Activated T-cell treated with anti-CD3 and anti-CD28 coated beads, Interleukin-2, amount 50 U/mL, for 72 hours (primary cell): Measurements from ENCODE around the gene CCL2. TPM values are rescaled to one million over a fixed set of nuclear protein-coding genes. Genes with fewer than 3 reads are reported as not detected.

Source experiments
- ATAC-seq, 2 donors: fragments of 150-1000 bp; cut with Tn5 transposase; replicated peaks in 1 of 2; 2 replicates each; pipeline ENCODE4 v1.10.0; 2021; ENCODE audit warnings: moderate library complexity in 2 of 2, mild to moderate bottlenecking in 1 of 2
- DNase-seq, 2 donors: peaks; one replicate each; pipeline ENCODE4 v3.0.0; 2021 to 2022; ENCODE audit warnings: mixed read lengths in 1 of 2
- H3K27ac Mint-ChIP-seq: one replicate; pipeline ENCODE4 v1.8.0; 2022; ENCODE audit warnings: mild to moderate bottlenecking, moderate library complexity, mixed read lengths
- H3K27me3 Mint-ChIP-seq: one replicate; pipeline ENCODE4 v1.8.0; 2022; ENCODE audit warnings: low read depth, mixed read lengths
- H3K36me3 Mint-ChIP-seq, 2 donors: one replicate each; pipeline ENCODE4 v1.8.0; 2022; ENCODE audit warnings: mixed read lengths in 2 of 2, mild to moderate bottlenecking in 1 of 2; ENCODE audit not compliant: insufficient read depth in 2 of 2
- H3K4me1 Mint-ChIP-seq: one replicate; pipeline ENCODE4 v1.8.0; 2022; ENCODE audit warnings: low read depth, mixed read lengths
- H3K4me3 Mint-ChIP-seq, 2 donors: one replicate each; pipeline ENCODE4 v1.8.0; 2022; ENCODE audit warnings: mild to moderate bottlenecking in 2 of 2, mixed read lengths in 2 of 2, moderate library complexity in 2 of 2
- H3K9me3 Mint-ChIP-seq, 2 donors: one replicate each; pipeline ENCODE4 v1.8.0; 2022; ENCODE audit warnings: mixed read lengths in 2 of 2
- total RNA-seq, 2 donors: library from RNA; stranded (reverse); gene quantifications; one replicate each; pipeline ENCODE4 v1.2.3, GENCODE V29; 2022

The CCL2 gene
- total RNA-seq = 1 to 10 TPM in 1 of 2 donors, not detected in 1; 1.2 TPM

DNA sequence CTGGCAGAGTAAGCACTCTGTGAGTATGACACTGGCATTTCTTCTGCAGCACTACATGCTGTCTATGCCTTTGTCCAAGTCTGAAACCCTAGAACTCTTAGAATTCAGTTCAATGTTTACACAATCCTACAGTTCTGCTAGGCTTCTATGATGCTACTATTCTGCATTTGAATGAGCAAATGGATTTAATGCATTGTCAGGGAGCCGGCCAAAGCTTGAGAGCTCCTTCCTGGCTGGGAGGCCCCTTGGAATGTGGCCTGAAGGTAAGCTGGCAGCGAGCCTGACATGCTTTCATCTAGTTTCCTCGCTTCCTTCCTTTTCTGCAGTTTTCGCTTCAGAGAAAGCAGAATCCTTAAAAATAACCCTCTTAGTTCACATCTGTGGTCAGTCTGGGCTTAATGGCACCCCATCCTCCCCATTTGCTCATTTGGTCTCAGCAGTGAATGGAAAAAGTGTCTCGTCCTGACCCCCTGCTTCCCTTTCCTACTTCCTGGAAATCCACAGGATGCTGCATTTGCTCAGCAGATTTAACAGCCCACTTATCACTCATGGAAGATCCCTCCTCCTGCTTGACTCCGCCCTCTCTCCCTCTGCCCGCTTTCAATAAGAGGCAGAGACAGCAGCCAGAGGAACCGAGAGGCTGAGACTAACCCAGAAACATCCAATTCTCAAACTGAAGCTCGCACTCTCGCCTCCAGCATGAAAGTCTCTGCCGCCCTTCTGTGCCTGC, at the start of gene CCL2:
CCL2 (plus strand) TSS at position 635 of the 730 bp plus-strand sequence; CDS start at position 700, 65 bp downstream.
- Mint-ChIP-seq H3K36me3 (no peaks in the 10 kb centered on the region), H3K27me3 (peaks cover 77% of the 10 kb centered on the region), H3K9me3 (no peaks in the 10 kb centered on the region), H3K4me3 (no peak within 1 kb of the TSS), H3K27ac (no peak within 1 kb of the TSS), H3K4me1 (peaks cover 5% of the 10 kb centered on the region)
- DNase-seq (no peak), ATAC-seq (no peak)

DNA sequence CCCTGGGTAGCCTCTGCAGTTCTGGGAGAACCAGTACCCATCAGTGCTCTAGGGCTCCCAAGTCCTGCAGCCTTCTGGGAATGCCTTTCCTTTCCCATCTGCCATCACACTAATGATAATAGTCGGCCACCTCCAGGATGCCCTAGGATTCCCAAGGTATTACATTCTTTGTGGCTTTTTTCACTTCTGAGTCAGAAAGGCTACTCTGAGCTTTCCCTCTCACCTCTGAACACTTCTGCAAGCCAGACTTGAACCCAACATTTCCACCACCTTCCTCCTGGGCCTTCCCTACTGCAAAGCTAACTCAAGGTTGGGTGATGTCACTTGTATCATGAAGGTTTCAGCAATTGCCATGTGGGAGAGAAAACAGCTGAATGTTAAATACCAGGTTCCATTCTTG, 49.7 kb upstream of the CCL2 start:
- ATAC-seq = no peak
- no peak for DNase-seq
- H3K9me3 Mint-ChIP-seq = peaks cover 5% of the 10 kb centered on the region in 2 donors
- H3K4me3 Mint-ChIP-seq = no peak overlapping the region
- no peak overlapping the region for H3K27ac Mint-ChIP-seq
- peaks cover 43% of the 10 kb centered on the region for H3K27me3 Mint-ChIP-seq
- H3K4me1 Mint-ChIP-seq = peaks cover 19% of the 10 kb centered on the region
- peaks cover 2 to 5% of the 10 kb centered on the region in 2 donors for H3K36me3 Mint-ChIP-seq

DNA sequence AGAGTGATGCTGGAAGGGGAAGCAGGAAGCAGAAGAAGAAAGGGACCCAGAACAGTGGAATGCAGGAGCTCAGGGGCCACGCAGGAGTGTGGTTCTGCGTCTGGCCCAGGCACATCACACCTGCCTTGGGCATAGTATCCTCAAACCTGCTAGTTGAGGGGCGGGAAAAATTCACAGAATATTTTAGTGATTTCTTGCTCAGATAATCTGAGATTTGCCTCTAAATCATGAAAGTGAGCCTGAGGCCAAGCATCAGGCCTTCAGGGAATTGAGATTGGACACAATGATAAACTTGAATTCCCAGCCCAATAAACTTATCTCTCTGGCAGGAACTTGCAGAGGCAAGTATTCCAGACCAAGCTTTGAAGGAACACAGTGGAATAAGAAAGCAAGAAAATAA, 48.5 kb upstream of the CCL2 start:
- ATAC-seq (no peak), DNase-seq (no peak)
- peaks cover 2 to 5% of the 10 kb centered on the region in 2 donors for H3K36me3 Mint-ChIP-seq
- peaks cover 51% of the 10 kb centered on the region for H3K27me3 Mint-ChIP-seq
- H3K4me3 Mint-ChIP-seq = no peak overlapping the region
- H3K9me3 Mint-ChIP-seq = peaks cover 5% of the 10 kb centered on the region in 2 donors
- no peak overlapping the region for H3K27ac Mint-ChIP-seq
- H3K4me1 Mint-ChIP-seq = peaks cover 11% of the 10 kb centered on the region

DNA sequence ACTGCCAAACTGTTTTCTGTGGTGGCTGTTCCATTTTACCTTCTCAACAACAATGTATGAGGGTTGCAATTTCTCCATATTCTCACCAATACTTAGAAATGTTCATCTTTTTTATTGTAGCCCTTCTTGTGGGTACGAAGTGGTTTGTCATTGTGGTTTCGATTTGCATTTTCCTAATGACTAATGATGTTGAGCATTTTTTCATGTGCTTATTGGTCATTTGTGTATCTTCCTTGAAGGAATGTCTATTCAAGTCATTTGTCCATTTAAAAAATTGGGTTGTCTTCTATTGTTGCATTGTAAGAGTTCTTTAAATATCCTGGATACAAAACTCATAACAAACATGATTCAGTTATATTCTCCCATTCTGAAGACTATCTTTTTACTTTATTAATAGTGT, 47.5 kb upstream of the CCL2 start:
- Mint-ChIP-seq H3K4me1 (peaks cover 1% of the 10 kb centered on the region), H3K36me3 (peaks cover 2 to 3% of the 10 kb centered on the region in 2 donors), H3K4me3 (no peak overlapping the region), H3K27ac (no peak overlapping the region), H3K27me3 (peaks cover 50% of the 10 kb centered on the region), H3K9me3 (peaks cover 4 to 5% of the 10 kb centered on the region in 2 donors)
- no peak for ATAC-seq
- DNase-seq = no peak

DNA sequence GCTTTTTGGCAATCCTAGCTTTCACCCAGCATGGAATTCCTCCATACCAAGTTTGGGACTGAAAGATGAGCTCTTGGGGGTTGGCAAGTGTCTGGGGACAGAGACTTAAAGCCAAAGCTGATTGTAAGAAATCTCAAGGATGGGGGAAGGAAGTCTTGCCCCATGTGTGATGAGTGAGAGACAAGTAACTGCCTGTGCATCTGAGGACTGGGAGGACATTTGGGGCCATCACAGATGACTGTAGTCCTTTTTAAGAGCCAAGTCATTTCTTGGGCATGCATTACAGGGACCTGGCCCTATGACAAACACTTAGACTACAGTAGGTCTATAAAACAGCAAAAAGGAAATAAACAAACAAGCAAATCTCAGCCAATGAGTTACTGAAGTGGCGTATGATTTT, 36.3 kb upstream of the CCL2 start:
- H3K4me3 Mint-ChIP-seq = no peak overlapping the region
- DNase-seq (no peak), ATAC-seq (no peak)
- H3K4me1 Mint-ChIP-seq = no peaks in the 10 kb centered on the region
- H3K27ac Mint-ChIP-seq = no peak overlapping the region
- peaks cover 1 to 5% of the 10 kb centered on the region in 2 donors for H3K9me3 Mint-ChIP-seq
- peaks cover 5 to 6% of the 10 kb centered on the region in 2 donors for H3K36me3 Mint-ChIP-seq
- H3K27me3 Mint-ChIP-seq = peaks cover 67% of the 10 kb centered on the region

DNA sequence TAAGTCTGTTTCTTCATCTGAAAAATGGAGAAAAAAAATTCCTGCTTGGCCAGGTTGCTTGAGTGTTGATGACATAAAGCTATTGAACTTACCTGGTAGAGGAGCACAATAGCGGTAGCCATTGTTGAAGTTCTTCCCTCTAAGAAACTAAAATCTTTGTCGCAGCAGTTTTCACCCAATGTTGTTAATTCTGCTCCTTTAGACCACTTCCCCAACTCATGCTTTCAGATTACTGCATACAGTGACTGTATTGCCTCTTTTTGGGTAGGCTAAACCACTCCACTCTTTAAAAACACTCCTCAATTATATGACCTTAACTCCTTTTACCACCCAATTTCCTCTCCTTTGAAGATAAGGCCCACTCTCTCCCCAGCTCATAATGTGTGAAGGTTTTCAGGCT, 35.7 kb upstream of the CCL2 start:
- Mint-ChIP-seq H3K27ac (no peak overlapping the region), H3K9me3 (peaks cover under 1% of the 10 kb centered on the region in 2 donors), H3K27me3 (peaks cover 60% of the 10 kb centered on the region), H3K4me1 (no peaks in the 10 kb centered on the region), H3K36me3 (peaks cover 2 to 5% of the 10 kb centered on the region in 2 donors), H3K4me3 (no peak overlapping the region)
- DNase-seq = no peak
- ATAC-seq = no peak

DNA sequence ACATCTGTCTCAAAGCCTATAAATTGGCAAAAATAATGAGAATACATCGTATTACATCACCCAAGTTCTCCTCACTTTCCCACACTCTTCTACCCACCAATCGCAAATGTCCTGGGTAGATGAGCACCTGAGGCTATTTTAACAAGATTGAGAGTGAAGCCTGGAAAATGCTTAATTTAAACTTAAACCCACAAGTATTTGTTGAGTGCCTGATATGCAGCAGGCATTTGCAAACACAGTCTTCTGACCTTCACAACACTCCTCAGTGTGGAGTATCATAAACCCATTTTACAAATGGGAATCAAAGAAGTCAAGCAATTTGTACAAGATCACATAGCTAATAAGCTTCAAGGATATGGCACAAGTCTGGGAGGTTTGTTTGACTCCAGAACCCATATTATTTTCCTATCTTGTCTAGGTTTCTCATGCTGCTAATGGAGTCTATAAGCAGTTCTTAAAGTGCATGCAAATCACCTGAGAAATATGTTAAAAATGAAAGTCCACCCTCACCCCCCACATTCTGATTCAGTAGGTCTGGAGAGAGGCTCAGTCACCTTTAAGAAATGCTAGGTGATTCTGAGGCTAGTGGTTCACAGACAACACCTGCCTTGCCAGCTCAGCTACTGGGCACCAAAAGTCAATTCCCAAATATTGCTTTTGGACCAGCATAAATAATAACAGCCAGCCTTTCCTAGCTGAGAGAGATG, 34.9 kb upstream of the CCL2 start:
- H3K4me1 Mint-ChIP-seq = no peaks in the 10 kb centered on the region
- ATAC-seq (no peak), DNase-seq (no peak)
- peaks cover 54% of the 10 kb centered on the region for H3K27me3 Mint-ChIP-seq
- H3K27ac Mint-ChIP-seq = no peak overlapping the region
- H3K36me3 Mint-ChIP-seq = peaks cover 0 to 5% of the 10 kb centered on the region in 2 donors
- no peaks in the 10 kb centered on the region for H3K9me3 Mint-ChIP-seq
- H3K4me3 Mint-ChIP-seq = no peak overlapping the region

DNA sequence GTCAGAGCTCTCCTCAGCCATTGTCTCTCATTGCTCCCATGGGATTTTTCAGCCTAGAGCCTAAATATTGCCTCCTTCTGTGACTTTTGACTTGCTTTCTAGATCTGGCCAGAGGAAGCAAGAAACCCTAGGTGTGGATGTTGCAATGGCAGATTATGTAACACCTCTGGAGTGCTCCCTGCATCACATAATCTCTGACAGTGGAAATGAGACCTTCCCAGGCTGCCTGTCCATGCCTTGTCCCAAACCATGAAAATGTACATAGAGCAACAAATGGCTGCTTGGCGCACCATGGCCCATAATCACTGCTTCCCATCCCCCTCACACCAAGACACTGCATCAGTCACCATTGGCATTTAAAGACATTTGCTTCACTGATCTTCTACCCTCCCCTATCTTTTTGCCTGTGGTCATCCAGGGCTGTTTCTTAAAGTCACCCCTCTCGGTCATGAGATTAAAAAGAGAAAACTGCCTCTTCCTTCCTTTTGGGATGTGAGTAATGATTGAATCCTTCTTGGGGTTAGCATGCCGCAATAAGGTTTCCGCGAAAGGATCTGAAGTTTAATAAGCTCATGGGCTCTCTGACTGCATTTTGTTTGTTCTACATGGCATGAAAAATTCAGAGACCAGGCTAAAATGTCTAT, 34.2 kb upstream of the CCL2 start:
- Mint-ChIP-seq H3K27ac (no peak overlapping the region), H3K9me3 (no peaks in the 10 kb centered on the region), H3K4me1 (no peaks in the 10 kb centered on the region), H3K27me3 (peaks cover 55% of the 10 kb centered on the region), H3K4me3 (no peak overlapping the region), H3K36me3 (peaks cover 0 to 5% of the 10 kb centered on the region in 2 donors)
- no peak for ATAC-seq
- DNase-seq = no peak

DNA sequence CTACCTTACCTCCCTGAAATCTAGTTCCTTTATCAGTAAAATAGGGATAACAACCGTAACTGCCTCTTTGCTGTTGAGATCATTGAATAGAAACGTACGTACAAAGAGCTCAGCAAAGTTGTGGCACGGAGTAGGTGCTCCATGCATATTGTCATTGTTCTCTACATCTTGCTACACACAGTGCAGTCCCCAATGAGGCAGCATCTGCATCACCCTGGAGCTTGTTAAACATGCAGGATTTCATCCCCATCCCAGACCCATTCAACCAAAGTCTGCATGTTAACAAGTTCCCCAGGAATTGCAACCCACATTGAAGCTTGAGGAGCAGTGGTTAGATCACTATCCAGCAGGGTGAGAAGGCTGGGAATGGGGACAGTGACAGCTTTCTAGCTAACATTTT, 33.7 kb upstream of the CCL2 start:
- no peak for DNase-seq
- no peaks in the 10 kb centered on the region for H3K9me3 Mint-ChIP-seq
- H3K27me3 Mint-ChIP-seq = peaks cover 60% of the 10 kb centered on the region
- H3K27ac Mint-ChIP-seq = no peak overlapping the region
- H3K4me1 Mint-ChIP-seq = no peaks in the 10 kb centered on the region
- no peak overlapping the region for H3K4me3 Mint-ChIP-seq
- no peak for ATAC-seq
- peaks cover 0 to 3% of the 10 kb centered on the region in 2 donors for H3K36me3 Mint-ChIP-seq

DNA sequence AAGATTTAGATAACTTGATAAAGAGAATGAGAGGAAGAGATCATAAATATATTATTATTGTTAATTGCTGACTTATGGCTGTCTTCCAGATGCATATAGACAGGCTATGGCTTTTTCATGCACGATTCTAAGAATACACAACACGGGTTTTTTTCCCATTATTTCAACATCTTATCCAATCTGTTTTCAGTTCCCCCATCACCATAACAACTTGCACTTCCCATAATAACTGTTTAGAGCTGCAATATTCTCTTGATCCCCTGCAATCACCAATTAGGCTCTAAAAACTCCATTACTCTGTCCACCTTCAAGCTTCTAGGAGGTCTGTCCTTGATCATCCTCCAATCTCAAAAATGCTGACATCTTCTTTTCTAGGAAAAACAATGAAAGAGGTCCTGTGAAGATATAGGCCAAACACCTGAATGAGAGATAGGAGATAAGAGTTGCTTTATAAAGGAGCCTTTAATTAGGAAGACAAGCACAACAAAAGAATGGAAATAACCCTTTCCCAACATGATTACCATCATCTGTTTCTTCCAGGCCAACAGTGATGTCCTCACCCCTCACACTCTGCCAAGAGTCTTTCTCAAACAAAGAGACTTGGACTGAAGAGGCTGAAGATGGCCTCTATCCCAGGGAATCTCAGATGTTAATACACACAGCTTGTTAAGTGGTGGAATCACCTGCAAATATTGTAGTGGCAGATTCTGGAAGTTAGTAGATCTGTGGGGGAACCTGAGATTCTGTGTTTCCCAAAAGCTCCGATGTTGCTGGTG, 32.2 kb upstream of the CCL2 start:
- Mint-ChIP-seq H3K27ac (no peak overlapping the region), H3K4me3 (no peak overlapping the region), H3K36me3 (peaks cover 0 to 3% of the 10 kb centered on the region in 2 donors), H3K9me3 (no peaks in the 10 kb centered on the region), H3K27me3 (peaks cover 57% of the 10 kb centered on the region), H3K4me1 (no peaks in the 10 kb centered on the region)
- ATAC-seq (no peak), DNase-seq (no peak)

DNA sequence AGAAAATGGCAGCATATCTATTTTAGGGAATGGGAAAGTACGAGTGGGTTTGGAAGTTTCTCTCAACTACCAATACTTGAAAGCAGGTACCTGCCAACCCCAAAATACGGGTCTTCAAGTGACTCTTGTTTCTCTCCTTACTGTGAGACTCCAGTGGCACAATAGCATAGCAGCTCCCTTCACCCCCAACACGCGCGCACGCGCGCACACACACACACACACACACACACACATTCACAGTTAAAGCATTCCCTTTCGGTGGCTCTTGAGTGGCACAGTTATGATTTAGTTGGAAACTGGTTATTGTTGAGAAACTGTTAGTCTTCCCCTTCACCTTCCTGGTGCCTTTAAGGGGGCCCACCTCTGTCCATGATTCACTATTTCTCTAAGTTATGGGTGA, 30.0 kb upstream of the CCL2 start:
- H3K9me3 Mint-ChIP-seq = peaks cover 2 to 3% of the 10 kb centered on the region in 2 donors
- no peaks in the 10 kb centered on the region for H3K4me1 Mint-ChIP-seq
- no peak overlapping the region for H3K4me3 Mint-ChIP-seq
- ATAC-seq = no peak
- peaks cover 57% of the 10 kb centered on the region for H3K27me3 Mint-ChIP-seq
- H3K36me3 Mint-ChIP-seq = peaks cover 2 to 4% of the 10 kb centered on the region in 2 donors
- H3K27ac Mint-ChIP-seq = no peak overlapping the region
- DNase-seq = no peak

DNA sequence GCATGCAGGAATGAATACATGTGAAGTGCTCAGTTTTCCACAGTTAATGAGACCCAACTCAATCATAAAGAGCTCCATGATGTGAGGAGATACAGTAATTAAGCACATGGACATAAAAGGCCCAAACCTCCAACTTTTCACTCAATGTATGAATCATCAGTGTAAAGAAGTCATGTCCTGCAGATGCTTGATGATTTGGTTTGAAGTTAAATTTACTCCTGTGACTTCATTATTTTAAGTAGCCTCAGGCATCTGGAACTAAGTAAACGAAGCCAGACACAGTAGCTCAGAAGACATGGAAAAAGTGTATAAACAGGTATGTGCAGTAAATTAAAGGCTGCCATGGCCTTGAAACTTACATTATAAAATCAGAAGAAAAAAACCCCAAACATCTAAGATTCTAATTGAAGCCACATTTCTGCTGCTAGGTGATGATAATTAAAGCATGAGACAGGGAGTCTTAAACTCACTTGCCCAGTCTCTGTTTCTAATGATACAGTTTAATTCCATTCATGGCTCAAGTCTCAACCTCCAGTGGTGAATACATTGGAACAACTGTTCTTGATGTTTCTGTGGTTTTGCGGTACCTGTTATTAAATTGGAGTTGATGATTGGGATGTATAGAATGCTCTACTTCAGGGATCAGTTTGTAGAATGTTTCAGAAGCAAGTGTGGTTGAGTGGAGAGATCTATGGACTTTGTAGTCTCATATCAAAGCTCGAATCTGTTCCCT, 28.9 kb upstream of the CCL2 start:
- no peak for ATAC-seq
- peaks cover 3 to 5% of the 10 kb centered on the region in 2 donors for H3K9me3 Mint-ChIP-seq
- no peaks in the 10 kb centered on the region for H3K4me1 Mint-ChIP-seq
- H3K27ac Mint-ChIP-seq = no peak overlapping the region
- H3K36me3 Mint-ChIP-seq = peaks cover 2 to 4% of the 10 kb centered on the region in 2 donors
- peaks cover 57% of the 10 kb centered on the region for H3K27me3 Mint-ChIP-seq
- no peak for DNase-seq
- H3K4me3 Mint-ChIP-seq = no peak overlapping the region
